COR-L47 (cell line): Measurements from ENCODE around the gene CCDC126.
"Not testable (repeated sequence)": the region's sequence is repeated elsewhere in the genome, so short reads cannot be mapped to it uniquely, and the experiment has no call there.

Experiments used
- DNase-seq: peaks from one replicate; lab custom pipeline; 2025; lab: John Stamatoyannopoulos, UW

Gene CCDC126

GRCh38 chr7:23628370-23628769, 31.2 kb downstream of the CCDC126 start:
- DNase-seq: no peak

DNA sequence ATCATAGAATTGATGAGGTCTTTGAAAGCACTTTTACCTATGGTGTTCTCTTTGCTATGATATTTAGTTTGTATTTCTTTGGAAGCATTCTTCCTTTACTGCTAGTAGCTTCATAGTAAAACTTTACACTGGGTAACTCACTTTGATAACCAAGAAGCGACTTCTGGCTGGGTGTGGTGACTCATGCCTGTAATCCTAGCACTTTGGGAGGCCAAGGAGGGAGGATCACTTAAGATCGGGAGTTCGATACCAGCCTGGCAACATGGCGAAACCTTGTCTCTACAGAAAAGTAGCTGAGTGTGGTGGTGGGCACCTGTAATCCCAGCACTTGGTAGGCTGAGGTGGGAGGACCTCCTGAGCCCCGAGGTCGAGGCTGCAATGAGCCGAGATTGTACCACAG, 36.2 kb downstream of the CCDC126 start:
- DNase-seq: no peak

DNA sequence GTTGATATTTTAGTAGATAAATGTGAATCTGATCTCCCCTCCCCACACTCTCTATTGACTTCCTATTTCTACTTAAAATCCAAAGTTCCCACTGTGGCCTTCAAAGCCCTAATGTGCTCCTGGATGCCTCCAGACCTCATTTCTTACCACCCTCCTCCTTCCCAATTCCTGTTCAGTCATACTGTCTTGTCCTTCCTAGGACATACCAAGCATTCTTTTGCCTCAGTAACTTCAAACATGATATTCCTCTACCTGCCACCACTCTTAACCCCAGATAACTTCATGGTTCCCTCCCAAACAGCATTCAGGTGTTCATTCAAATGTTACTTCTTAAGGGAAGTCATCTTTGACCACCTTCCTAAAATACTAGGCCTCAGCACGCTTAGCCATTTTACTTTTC, 48.6 kb downstream of the CCDC126 start:
- DNase-seq: no peak

DNA sequence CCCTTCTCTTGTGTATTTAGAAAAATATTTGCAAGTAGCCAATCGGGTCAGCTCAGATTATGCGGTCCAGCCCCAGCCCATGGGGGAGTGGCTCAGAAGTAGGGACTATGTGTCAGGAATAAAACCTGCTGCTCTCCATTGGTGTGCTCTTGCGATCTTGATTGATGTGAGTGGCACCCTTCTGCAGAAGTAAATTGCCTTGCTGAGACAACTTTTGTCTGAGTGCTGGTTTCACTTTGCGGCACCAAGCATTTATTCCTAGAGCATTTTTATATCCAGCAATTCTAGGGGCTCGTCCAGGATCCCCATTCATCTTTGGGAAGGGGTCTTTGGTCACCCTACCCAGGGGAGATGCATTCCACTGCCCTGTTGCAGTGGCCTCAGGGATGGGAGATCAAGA, 56.8 kb downstream of the CCDC126 start:
- no peak for DNase-seq

DNA sequence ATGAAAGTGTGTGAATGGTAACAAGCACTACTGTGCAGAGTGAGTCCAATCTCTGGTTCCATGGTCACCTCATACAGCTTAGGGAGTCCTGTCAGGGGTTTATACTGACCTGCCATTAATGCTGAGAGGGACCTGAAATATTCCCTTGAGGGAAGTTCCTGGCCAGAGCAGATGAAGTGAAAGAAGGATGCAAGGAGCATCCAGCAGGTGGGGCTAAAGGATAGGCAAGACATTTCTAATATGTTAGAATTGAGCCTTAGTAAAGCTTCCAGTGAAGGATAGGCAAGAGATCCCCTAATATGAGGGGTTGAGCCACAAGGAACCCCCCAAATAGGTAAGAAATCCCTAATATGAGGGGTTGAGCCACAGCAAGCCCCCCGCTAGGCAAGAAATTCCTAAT, 57.3 kb downstream of the CCDC126 start:
- DNase-seq: no peak

- no peak for DNase-seq
Measured at GRCh38 chr7:23655433-23655832, 58.3 kb downstream of the CCDC126 start.

DNA sequence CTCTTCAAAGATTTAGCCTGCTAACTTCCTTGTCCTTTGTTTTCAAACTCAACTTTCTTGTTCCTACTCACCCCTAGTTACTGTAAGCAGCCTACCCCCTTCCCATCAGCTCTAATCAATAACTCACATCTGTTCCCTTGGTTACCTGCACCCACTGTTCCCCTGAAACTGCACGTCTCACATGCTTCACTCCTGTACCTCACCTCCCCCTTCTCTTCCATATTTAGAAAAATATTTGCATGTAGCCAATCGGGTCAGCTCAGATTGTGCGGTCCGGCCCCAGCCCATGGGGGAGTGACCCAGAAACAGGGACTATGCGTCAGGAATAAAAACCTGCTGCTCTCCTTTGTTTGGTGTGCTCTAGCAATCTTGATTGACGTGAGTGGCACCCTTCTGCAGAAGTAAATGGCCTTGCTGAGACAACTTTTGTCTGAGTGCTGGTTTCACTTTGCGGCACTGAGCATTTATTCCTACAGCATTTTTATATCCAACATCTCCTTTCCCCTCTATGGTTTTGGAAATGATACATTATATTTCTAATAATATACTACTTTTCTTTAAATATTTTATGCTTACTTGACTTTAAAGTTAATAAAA, 61.7 kb downstream of the CCDC126 start:
- DNase-seq: no peak

- no peak for DNase-seq
Measured at GRCh38 chr7:23661385-23661784, 64.2 kb downstream of the CCDC126 start.

GRCh38 chr7:23662124-23662983, 65.2 kb downstream of the CCDC126 start:
- no peak for DNase-seq

DNA sequence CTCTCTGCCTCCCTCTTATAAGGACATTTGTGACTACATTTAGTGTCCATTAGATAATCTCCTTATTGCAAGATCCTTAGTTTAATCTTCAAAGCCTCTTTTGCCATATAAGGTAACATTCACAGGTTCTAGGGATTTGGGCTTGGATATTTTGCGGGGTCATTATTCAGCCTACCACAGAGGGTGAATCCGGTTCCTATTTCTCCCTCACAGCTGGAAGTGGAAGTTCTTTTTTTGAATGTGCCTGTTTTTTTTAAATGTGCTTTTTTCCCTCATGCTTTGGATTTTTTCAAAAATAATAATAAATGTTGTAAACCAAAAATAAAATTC, 65.8 kb downstream of the CCDC126 start:
- no peak for DNase-seq

GRCh38 chr7:23664122-23664521, 66.9 kb downstream of the CCDC126 start:
- DNase-seq: no peak

DNA sequence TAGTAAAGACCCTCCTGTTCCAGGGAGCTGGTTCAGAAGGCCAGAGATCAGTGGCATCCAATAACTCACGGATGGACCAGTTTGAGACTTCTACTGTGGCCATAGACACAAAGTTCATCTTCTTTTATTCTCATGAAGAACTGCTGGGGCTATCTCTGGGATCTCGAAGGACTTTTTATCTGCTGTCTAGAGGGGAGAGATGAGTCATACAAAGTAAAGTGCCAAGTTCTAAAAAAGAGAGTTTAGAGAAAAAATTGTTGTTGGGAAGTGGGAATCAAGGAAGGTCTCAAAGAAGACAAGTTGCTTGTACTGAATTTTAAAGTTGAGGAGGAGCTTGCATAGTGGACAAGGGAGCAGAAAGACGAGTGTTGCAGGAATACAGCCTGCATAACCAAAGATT, 74.9 kb downstream of the CCDC126 start:
- no peak for DNase-seq

DNA sequence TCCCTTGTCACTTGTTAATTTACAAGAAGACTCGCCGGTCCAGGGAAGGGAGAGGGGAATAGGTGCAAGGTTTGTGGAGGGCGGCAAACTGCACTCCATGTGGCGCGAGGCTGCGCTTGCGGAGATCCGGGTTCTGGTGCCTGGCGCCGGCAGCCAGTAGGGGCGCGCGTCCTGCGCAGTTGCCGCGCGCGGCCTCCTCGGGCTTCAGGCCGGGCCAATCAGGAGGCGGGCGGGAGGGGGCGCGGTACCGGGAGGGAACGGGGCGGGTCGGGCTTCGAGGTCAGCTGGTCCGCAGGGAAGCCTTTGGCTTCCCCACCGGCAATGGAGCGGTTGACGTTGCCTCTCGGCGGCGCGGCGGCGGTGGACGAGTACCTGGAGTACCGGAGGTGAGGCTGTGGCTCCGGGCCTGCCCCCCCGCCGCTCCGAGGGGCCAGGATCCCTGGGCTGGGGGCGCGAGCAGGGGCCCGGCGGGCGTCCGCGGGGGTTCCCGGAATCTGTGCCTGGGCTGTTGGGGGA, 82.8 kb downstream of the CCDC126 start, which contains the start of gene FAM221A:
TSS of gene FAM221A (plus strand) at position 302 of the 516 bp plus-strand sequence. CDS start at position 322, 20 bp downstream.
- DNase-seq: peak; percentile 88

GRCh38 chr7:23680414-23681405, 83.5 kb downstream of the CCDC126 start:
- peak; percentile 87 for DNase-seq

DNA sequence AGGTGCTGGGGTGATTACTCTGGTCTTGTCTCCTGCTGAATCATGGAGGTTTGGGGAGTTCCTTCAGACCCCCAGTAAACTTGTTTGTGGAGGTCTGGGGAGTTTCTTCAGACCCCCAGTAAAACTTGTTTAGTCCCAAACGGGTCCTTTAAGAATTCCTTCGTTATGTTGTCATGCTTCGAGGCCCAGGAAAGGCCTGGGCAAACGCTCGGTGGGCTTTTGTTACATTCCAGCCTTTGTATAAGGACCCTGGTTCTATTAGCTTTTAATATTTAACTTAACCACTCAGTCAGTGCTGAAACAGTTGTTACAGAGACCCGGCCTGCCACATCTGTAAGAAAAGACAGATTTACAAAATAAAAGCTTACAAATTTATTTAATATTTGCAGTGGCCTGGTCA, 86.9 kb downstream of the CCDC126 start:
- not testable (repeated sequence) for DNase-seq

- DNase-seq: no peak
Measured at GRCh38 chr7:23685731-23686130, 88.5 kb downstream of the CCDC126 start.

- no peak for DNase-seq
Measured at GRCh38 chr7:23687011-23687410, 89.8 kb downstream of the CCDC126 start.

DNA sequence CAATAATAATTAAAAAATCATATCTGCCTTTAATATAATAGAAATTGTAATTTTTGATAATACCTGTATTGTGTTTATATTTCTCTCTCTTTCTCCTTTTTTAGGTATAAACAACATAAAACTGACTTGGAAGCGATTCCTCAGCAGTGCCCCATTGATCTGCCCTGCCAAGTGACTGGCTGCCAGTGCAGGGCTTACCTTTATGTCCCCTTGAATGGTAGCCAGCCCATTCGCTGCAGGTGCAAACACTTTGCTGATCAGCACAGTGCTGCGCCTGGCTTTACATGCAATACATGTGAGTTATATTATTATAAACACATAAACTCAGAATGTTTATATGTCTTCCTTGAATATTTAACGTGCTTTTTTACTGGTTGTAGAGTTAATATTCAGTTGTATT, 92.0 kb downstream of the CCDC126 start:
- DNase-seq: no peak

DNA sequence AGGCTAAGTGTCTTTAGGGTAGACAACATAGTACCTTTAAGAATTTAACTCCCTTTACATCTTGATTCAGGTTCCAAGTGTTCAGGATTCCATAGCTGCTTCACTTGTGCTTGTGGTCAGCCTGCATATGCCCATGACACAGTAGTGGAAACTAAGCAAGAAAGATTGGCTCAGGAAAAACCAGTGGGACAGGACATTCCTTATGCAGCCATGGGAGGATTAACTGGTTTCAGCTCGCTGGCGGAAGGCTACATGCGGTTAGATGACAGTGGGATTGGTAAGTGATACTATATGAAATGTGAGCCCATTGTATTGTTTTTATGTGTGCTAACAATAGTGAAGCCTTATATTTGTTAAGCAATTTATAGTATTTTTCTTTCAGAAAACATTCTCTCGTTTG, 94.1 kb downstream of the CCDC126 start:
- no peak for DNase-seq

GRCh38 chr7:23693224-23693623, 96.0 kb downstream of the CCDC126 start:
- DNase-seq: no peak
